ENCODE measurements around the gene E2F7. TPM values are rescaled to one million over a fixed set of nuclear protein-coding genes. Genes with fewer than 3 reads are reported as not detected.

E2F7 gene
- total RNA-seq, 2 experiments from 2014 or later: 5.8 to 6.0 TPM

- Mint-ChIP-seq H3K27ac (no peak overlapping the region), H3K9me3 (no peaks in the 10 kb centered on the region), H3K27me3 (peaks cover 25% of the 10 kb centered on the region), H3K36me3 (no peaks in the 10 kb centered on the region), H3K4me3 (no peak overlapping the region), H3K4me1 (ENCODE audit: low read depth) (no peaks in the 10 kb centered on the region)
- POLR2A ChIA-PET: no interaction called here
- intact Hi-C loops (cut with micrococcal nuclease): no loop called here
- no peak for DNase-seq
- CTCF ChIA-PET: no interaction called here
These were observed 61.5 kb downstream of the E2F7 start for GRCh38 chr12:77003914-77004313.

- intact Hi-C loops (cut with micrococcal nuclease): no loop called here
- Mint-ChIP-seq H3K9me3 (no peaks in the 10 kb centered on the region), H3K27me3 (peaks cover 23% of the 10 kb centered on the region), H3K4me3 (no peak overlapping the region), H3K36me3 (no peaks in the 10 kb centered on the region), H3K4me1 (ENCODE audit: low read depth) (no peaks in the 10 kb centered on the region), H3K27ac (no peak overlapping the region)
- CTCF ChIA-PET: no interaction called here
- POLR2A ChIA-PET: no interaction called here
- DNase-seq: no peak
These were observed 62.1 kb downstream of the E2F7 start for GRCh38 chr12:77003246-77003645.

GRCh38 chr12:77002382-77002781 is 63.0 kb downstream of the E2F7 start:
- no peak overlapping the region for H3K4me3 Mint-ChIP-seq
- no peaks in the 10 kb centered on the region for H3K4me1 Mint-ChIP-seq (ENCODE audit: low read depth)
- no peaks in the 10 kb centered on the region for H3K36me3 Mint-ChIP-seq
- H3K27ac Mint-ChIP-seq: no peak overlapping the region
- POLR2A ChIA-PET: no interaction called here
- DNase-seq: no peak
- CTCF ChIA-PET: interaction anchor here (5.8 kb wide), 1 partner anchor 8 kb away, joined by 34 read pairs; no protein-coding TSS in a partner anchor
- intact Hi-C loops (cut with micrococcal nuclease): no loop called here
- no peaks in the 10 kb centered on the region for H3K9me3 Mint-ChIP-seq
- H3K27me3 Mint-ChIP-seq: peaks cover 19% of the 10 kb centered on the region

- CTCF ChIA-PET: interaction anchor here (5.8 kb wide), 1 partner anchor 9 kb away, joined by 34 read pairs; no protein-coding TSS in a partner anchor
These were observed 64.1 kb downstream of the E2F7 start for GRCh38 chr12:77001276-77001675.

GRCh38 chr12:76998908-76999556 is 66.3 kb downstream of the E2F7 start:
- Mint-ChIP-seq H3K9me3 (no peaks in the 10 kb centered on the region), H3K27me3 (peaks cover 12% of the 10 kb centered on the region), H3K4me3 (no peak overlapping the region), H3K4me1 (ENCODE audit: low read depth) (no peaks in the 10 kb centered on the region), H3K27ac (no peak overlapping the region), H3K36me3 (no peaks in the 10 kb centered on the region)
- DNase-seq: no peak
- intact Hi-C loops (cut with micrococcal nuclease): no loop called here
- POLR2A ChIA-PET: no interaction called here
- CTCF ChIA-PET: interaction anchor here (5.8 kb wide), 1 partner anchor 11 kb away, joined by 34 read pairs; no protein-coding TSS in a partner anchor

More at GRCh38 chr12:77001276-77001675, 64.1 kb downstream of the E2F7 start:
- Mint-ChIP-seq H3K27ac (no peak overlapping the region), H3K4me1 (ENCODE audit: low read depth) (no peaks in the 10 kb centered on the region), H3K9me3 (no peaks in the 10 kb centered on the region), H3K4me3 (no peak overlapping the region), H3K27me3 (peaks cover 18% of the 10 kb centered on the region), H3K36me3 (no peaks in the 10 kb centered on the region)
- DNase-seq: no peak
- intact Hi-C loops (cut with micrococcal nuclease): no loop called here
- POLR2A ChIA-PET: no interaction called here

- Mint-ChIP-seq H3K4me3 (no peak overlapping the region), H3K27me3 (peaks cover 15% of the 10 kb centered on the region), H3K36me3 (no peaks in the 10 kb centered on the region), H3K27ac (no peak overlapping the region), H3K4me1 (ENCODE audit: low read depth) (no peaks in the 10 kb centered on the region), H3K9me3 (no peaks in the 10 kb centered on the region)
- intact Hi-C loops (cut with micrococcal nuclease): no loop called here
- POLR2A ChIA-PET: no interaction called here
- DNase-seq: no peak
- CTCF ChIA-PET: interaction anchor here (5.8 kb wide), 1 partner anchor 12 kb away, joined by 34 read pairs; no protein-coding TSS in a partner anchor
These were observed 67.0 kb downstream of the E2F7 start for GRCh38 chr12:76998386-76998785.

GRCh38 chr12:76997011-76997780 is 68.2 kb downstream of the E2F7 start:
- Mint-ChIP-seq H3K9me3 (no peaks in the 10 kb centered on the region), H3K4me3 (no peak overlapping the region), H3K4me1 (ENCODE audit: low read depth) (no peaks in the 10 kb centered on the region), H3K27me3 (peaks cover 13% of the 10 kb centered on the region), H3K27ac (no peak overlapping the region), H3K36me3 (no peaks in the 10 kb centered on the region)
- intact Hi-C loops (cut with micrococcal nuclease): no loop called here
- ChIA-PET POLR2A (no interaction called here), CTCF (interaction anchor here (5.8 kb wide), 1 partner anchor 13 kb away, joined by 34 read pairs; no protein-coding TSS in a partner anchor)
- DNase-seq: no peak

- DNase-seq: no peak
- CTCF ChIA-PET: no interaction called here
- H3K9me3 Mint-ChIP-seq: peaks cover 3% of the 10 kb centered on the region
- H3K27me3 Mint-ChIP-seq: peaks cover 6% of the 10 kb centered on the region
- intact Hi-C loops (cut with micrococcal nuclease): no loop called here
- H3K4me1 Mint-ChIP-seq (ENCODE audit: low read depth): no peaks in the 10 kb centered on the region
- no peak overlapping the region for H3K27ac Mint-ChIP-seq
- H3K36me3 Mint-ChIP-seq: no peaks in the 10 kb centered on the region
- POLR2A ChIA-PET: no interaction called here
- no peak overlapping the region for H3K4me3 Mint-ChIP-seq
These were observed 74.7 kb downstream of the E2F7 start for GRCh38 chr12:76990716-76991115.

GRCh38 chr12:76984566-76984965 is 80.8 kb downstream of the E2F7 start:
- CTCF ChIA-PET: no interaction called here

GRCh38 chr12:76983420-76983819 is 81.9 kb downstream of the E2F7 start:
- H3K9me3 Mint-ChIP-seq: peaks cover 20% of the 10 kb centered on the region
- intact Hi-C loops (cut with micrococcal nuclease): no loop called here
- no peaks in the 10 kb centered on the region for H3K4me1 Mint-ChIP-seq (ENCODE audit: low read depth)
- CTCF ChIA-PET: interaction anchor here (0.7 kb wide), 1 partner anchor 51 kb away, joined by 3 read pairs; no protein-coding TSS in a partner anchor
- no peak for DNase-seq
- no peak overlapping the region for H3K27ac Mint-ChIP-seq
- no peaks in the 10 kb centered on the region for H3K36me3 Mint-ChIP-seq
- H3K4me3 Mint-ChIP-seq: no peak overlapping the region
- POLR2A ChIA-PET: no interaction called here
- H3K27me3 Mint-ChIP-seq: no peaks in the 10 kb centered on the region

More at GRCh38 chr12:76984566-76984965, 80.8 kb downstream of the E2F7 start:
- Mint-ChIP-seq H3K9me3 (peaks cover 20% of the 10 kb centered on the region), H3K27ac (no peak overlapping the region), H3K4me1 (ENCODE audit: low read depth) (no peaks in the 10 kb centered on the region), H3K27me3 (peaks cover under 1% of the 10 kb centered on the region), H3K4me3 (no peak overlapping the region), H3K36me3 (no peaks in the 10 kb centered on the region)
- no peak for DNase-seq
- POLR2A ChIA-PET: no interaction called here
- intact Hi-C loops (cut with micrococcal nuclease): no loop called here

- Mint-ChIP-seq H3K27ac (no peak overlapping the region), H3K4me1 (ENCODE audit: low read depth) (no peaks in the 10 kb centered on the region), H3K4me3 (no peak overlapping the region), H3K9me3 (peaks cover 20% of the 10 kb centered on the region), H3K36me3 (no peaks in the 10 kb centered on the region), H3K27me3 (no peaks in the 10 kb centered on the region)
- no peak for DNase-seq
- intact Hi-C loops (cut with micrococcal nuclease): no loop called here
- POLR2A ChIA-PET: no interaction called here
- CTCF ChIA-PET: no interaction called here
These were observed 85.2 kb downstream of the E2F7 start for GRCh38 chr12:76980196-76980595.

- intact Hi-C loops (cut with micrococcal nuclease): no loop called here
- H3K27me3 Mint-ChIP-seq: peaks cover 2% of the 10 kb centered on the region
- H3K4me3 Mint-ChIP-seq: no peak overlapping the region
- no peaks in the 10 kb centered on the region for H3K36me3 Mint-ChIP-seq
- peaks cover 1% of the 10 kb centered on the region for H3K9me3 Mint-ChIP-seq
- no peak for DNase-seq
- H3K27ac Mint-ChIP-seq: no peak overlapping the region
- H3K4me1 Mint-ChIP-seq (ENCODE audit: low read depth): no peaks in the 10 kb centered on the region
- ChIA-PET POLR2A (no interaction called here), CTCF (interaction anchor here (0.9 kb wide), 1 partner anchor 34 kb away, joined by 3 read pairs; no protein-coding TSS in a partner anchor)
These were observed 88.5 kb downstream of the E2F7 start for GRCh38 chr12:76976777-76977382.
